Activated T-helper 1 cell treated with anti-CD3 and anti-CD28 coated beads, Interleukin-2, amount 50 U/mL, for 16 hours (primary cell): ENCODE measurements around the gene TRIM7.

ENCODE experiments used
- DNase-seq, 2 donors: peaks; one replicate each; pipeline ENCODE4 v3.0.0-alpha.2; 2020; ENCODE audit warnings: low read depth in 1 of 2, low spot score in 1 of 2

TRIM7 gene

GRCh38 chr5:181173420-181174342, 31.3 kb downstream of the TRIM7 start:
- peak in 1 of 2 donors; percentile 30 for DNase-seq

DNA sequence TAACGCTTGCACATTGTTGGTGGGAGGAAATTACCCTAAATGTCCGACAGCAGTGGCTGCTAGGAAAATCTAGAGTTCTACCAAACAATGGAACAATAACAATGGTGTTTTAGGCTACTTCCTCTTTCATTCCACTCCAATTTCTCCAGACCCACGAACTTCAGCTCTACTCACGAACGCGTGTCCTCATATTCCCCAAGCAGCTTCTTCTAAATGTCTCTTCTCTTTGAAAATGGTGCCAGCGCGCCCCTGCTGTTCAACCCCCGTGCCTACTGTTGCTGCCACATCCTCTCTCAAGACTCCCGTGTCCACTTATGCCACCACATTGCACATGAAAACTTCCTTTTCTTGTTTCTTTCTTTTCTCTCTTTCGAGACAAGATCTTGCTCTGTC, 32.0 kb downstream of the TRIM7 start:
- peak in 1 of 2 donors; percentile 58 for DNase-seq

GRCh38 chr5:181171782-181172181, 33.2 kb downstream of the TRIM7 start:
- DNase-seq, result no peak

DNA sequence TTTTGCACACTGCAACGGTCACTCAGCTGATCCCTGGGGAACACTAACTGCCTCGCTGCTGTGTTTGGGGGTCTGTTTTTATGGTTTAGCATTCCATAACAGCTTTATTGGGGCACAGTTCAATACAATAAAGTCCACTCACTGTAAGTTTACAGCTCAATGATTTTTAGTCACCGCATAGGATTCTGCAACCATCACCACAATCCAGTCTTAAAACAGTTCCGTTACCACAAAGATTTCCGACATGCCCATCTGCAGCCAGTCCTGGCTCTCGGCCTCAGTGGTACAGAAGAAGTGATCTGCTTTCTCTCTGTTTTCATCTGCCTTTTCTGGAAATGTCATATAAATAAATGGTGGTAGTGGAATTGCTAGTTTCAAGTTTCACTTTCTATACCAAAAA, 34.0 kb downstream of the TRIM7 start:
- no peak for DNase-seq

DNA sequence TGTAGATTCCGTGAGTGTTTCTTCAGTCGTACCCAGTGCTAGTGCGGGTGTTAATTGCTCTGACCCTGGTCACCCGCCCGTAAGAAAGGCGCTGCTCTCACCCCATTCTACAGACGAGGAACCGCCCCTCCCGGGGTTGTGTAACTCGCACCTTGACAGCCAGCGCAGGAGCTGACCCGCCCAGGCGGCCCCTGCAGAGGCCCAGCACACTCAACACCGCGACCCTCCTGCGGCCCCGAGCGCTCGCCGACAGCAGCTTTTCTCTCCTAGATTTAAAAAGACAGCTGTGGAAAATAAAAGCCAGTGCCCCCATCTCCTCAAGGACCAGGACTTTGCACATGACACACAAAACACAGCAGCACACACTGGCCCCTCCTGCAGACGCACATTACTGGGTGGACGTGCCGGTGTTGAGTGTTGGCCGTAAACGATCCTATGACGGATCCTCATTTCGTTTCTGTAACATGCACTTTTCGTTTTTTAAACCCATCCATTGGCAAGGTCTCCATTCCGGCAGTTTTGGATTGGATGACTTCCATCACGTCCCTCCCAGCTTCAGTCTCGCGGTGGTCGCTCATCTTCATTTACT, 34.7 kb downstream of the TRIM7 start:
- no peak for DNase-seq

DNA sequence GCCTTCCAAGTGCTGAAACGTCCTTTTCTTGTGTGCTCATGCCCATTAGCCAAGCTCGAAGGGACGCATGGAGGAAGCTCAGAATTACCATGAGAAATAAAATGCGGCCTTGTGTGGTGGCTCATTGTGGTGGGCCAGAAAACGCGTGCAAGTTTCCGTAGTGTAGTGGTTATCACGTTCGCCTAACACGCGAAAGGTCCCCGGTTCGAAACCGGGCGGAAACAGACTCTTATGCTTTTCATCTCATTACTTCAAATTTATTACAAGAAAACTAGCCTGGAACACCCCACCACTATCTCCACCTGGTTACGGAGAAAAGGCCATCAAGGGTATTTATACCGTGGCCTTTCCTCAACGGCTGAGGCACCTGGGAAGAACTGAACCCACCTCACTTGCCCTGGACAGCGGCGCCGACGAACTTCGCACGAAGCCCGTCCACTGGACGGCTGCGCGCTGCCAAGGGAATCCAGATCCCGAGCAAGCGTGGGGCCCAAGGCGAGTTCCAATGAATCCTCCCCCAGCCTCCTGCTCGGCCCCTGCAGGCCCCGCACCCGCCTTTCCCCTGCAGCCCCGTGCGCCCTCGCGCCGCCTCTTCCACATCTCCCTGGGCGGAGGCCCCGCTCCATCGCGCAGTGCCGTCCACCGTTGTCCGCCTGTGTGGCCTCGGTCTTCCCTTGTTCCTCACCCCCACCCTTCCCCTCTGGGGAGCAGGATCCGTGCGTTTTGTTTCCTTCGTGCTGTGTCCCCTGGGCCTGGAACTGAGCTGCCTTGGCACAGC, 35.3 kb downstream of the TRIM7 start:
- peak in 1 of 2 donors; percentile 36 for DNase-seq

DNA sequence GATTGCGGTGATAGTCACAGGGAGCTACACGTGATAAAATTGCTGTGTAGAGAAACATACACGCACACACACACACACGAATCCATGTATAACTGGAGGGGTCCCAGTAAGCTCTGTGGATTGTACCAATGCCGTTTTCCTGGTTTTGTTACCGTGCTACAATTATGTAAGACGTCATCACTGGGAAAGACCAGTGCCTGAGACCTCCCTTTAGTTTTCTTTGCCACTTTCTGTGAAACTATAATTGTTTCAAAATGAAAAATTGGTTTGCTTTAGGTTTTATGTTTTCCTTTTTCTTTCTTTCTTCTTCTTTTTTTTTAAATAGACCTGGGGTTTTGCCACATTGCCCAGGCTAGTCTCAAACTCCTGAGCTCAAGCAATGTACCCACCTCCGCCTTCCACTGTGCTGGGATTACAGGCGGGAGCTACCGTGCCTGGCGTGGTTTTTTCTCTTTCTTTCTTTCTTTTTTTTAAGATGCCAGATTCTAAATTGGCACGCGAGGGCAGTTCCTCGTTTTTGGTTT, 36.3 kb downstream of the TRIM7 start:
- DNase-seq, result no peak

GRCh38 chr5:181167814-181168488, 37.0 kb downstream of the TRIM7 start:
- DNase-seq, result no peak

DNA sequence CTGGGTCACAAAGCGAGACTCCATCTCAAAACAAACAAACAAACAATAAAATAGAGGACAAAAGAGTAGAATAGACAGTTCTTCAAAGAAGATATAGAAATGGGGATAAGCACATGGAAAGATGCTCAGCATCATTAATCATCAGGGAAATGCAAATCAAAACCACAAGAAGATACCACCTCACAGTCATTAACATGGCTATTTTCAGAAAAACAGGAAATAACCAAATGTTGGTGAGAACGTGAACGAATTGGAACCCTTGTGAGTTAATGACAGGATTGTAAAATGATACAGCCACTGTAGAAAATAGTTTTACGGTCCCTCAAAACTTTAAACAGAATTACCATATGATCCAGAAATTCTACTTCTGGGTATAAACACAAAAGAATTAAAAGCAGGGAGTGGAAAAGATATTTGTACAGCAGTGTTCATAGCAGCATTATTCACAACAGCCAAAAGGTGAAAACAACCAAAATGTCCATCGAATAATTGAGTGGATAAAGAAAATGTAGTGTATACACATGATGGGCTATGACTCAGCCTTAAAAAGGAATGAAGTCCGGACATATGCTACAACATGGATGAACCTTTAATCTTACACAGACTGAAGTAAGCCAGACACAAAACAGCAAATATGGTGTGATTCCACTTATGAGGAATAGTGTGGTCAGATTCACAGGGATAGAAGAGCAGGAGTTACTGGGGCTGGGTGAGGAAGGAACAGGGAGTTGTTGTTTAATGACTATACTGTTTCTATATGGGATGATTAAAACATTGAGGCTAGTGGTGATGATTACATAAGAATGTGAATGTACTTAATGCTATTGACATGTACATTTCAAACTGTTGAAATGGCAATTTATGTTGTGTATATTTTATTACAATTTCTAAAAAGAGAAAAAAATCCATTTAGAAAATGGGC, 37.9 kb downstream of the TRIM7 start:
- DNase-seq, result no peak

DNA sequence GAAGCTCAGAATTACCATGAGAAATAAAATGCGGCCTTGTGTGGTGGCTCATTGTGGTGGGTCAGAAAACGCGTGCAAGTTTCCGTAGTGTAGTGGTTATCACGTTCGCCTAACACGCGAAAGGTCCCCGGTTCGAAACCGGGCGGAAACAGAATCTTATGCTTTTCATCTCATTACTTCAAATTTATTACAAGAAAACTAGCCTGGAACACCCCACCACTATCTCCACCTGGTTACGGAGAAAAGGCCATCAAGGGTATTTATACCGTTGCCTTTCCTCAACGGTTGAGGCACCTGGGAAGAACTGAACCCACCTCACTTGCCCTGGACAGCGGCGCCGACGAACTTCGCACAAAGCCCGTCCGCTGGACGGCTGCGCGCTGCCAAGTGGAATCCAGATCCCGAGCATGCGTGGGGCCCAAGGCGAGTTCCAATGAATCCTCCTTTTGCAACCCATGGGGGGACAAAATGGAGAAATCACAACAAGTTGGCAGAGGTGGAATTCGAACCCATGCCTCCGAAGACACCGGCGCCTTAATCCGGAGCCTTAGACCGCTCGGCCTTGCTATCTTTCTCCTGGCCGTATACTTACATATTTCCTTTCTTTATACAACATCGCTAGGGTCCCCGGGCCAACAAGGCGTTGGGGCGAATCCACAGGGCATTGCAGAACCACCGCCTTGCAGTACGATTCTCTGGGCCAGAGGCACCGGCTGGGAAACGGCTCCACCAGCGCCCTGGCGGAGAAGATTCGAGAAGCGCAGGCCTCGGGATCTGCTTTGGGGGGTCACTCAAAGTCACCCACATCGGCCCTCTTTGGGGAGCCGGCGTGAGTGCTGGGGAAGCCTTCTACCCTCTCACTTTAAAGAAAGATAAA, 40.7 kb downstream of the TRIM7 start:
- DNase-seq, result no peak

DNA sequence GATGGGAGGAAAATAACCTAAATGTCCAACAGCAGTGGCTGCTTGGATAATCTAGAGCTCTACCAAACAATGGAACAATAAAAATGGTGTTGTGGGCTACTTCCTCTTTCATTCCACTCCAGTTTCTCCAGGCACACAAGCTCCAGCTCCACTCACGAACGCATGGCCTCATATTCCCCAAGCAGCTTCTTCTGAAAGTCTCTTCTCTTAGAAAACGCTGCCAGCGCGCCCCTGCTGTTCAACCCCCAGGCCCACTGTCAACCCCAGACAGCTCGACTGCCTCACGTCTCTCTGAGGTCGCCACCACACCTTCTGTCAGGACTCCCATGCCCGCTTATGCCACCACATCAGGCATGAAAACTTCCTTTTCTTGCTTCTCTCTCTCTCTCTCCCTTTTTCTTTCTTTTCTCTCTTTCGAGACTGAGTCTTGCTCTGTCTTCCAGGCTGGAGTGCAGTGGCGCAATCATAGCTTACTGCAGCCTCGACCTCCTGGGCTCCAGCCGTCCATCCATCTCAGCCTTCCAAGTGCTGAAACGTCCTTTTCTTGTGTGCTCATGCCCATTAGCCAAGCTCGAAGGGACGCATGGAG, 41.4 kb downstream of the TRIM7 start:
- no peak for DNase-seq

GRCh38 chr5:181161534-181162175, 43.3 kb downstream of the TRIM7 start:
- no peak for DNase-seq

GRCh38 chr5:181160755-181161533, 44.1 kb downstream of the TRIM7 start:
- DNase-seq, result peak in 1 of 2 donors; percentile 32

GRCh38 chr5:181160152-181160754, 44.7 kb downstream of the TRIM7 start:
- DNase-seq, result peak; percentile 21 to 66

- DNase-seq, result peak; percentile 78 to 95
Observed at GRCh38 chr5:181159286-181160151, 45.5 kb downstream of the TRIM7 start.

DNA sequence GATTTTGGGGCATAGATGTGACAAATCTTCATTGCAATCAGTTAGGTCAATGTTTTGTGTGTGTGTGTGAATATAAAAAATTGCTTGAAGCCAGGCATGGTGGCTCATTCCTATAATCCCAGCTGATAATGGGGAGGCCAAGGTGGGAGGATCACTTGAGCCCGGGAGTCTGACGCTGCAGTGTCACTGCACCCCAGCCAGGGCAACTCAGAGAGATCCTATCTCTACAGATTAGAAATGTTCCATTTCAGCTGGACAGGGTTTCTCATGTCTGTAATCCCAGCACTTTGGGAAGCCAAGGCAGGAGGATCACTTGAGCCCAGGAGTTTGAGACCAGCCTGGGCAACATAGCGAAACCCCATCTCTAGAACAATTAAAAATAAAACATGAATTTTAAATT, 46.1 kb downstream of the TRIM7 start:
- no peak for DNase-seq
